Measurements from ENCODE around the gene PPIL4.
"Not testable (repeated sequence)": the region's sequence is repeated elsewhere in the genome, so short reads cannot be mapped to it uniquely, and the experiment has no call there.

PPIL4 gene

GRCh38 chr6:149515494-149515893 lies 30.3 kb downstream of the PPIL4 start:
- DNase-seq (ENCODE audit: low read depth), result no peak

GRCh38 chr6:149513915-149514314 lies 31.9 kb downstream of the PPIL4 start:
- no peak for DNase-seq (ENCODE audit: low read depth)

GRCh38 chr6:149510793-149511512 lies 34.9 kb downstream of the PPIL4 start:
- no peak for DNase-seq (ENCODE audit: low read depth)

- DNase-seq (ENCODE audit: low read depth), result no peak
Observed at GRCh38 chr6:149508485-149508884, 37.4 kb downstream of the PPIL4 start.

GRCh38 chr6:149503872-149504271 lies 42.0 kb downstream of the PPIL4 start:
- no peak for DNase-seq (ENCODE audit: low read depth)

GRCh38 chr6:149503276-149503675 lies 42.6 kb downstream of the PPIL4 start:
- no peak for DNase-seq (ENCODE audit: low read depth)

GRCh38 chr6:149501768-149502167 lies 44.1 kb downstream of the PPIL4 start:
- no peak for DNase-seq (ENCODE audit: low read depth)

- no peak for DNase-seq (ENCODE audit: low read depth)
Observed at GRCh38 chr6:149501201-149501600, 44.6 kb downstream of the PPIL4 start.

- no peak for DNase-seq (ENCODE audit: low read depth)
Observed at GRCh38 chr6:149500096-149500495, 45.7 kb downstream of the PPIL4 start.

- DNase-seq (ENCODE audit: low read depth), result no peak
Observed at GRCh38 chr6:149499066-149499465, 46.8 kb downstream of the PPIL4 start.

GRCh38 chr6:149497365-149497764 lies 48.5 kb downstream of the PPIL4 start:
- DNase-seq (ENCODE audit: low read depth), result no peak

GRCh38 chr6:149496597-149496996 lies 49.2 kb downstream of the PPIL4 start:
- not testable (repeated sequence) for DNase-seq (ENCODE audit: low read depth)

- DNase-seq (ENCODE audit: low read depth), result not testable (repeated sequence)
Observed at GRCh38 chr6:149495349-149496016, 50.4 kb downstream of the PPIL4 start.

- not testable (repeated sequence) for DNase-seq (ENCODE audit: low read depth)
Observed at GRCh38 chr6:149494810-149495209, 51.0 kb downstream of the PPIL4 start.

GRCh38 chr6:149493761-149494320 lies 52.0 kb downstream of the PPIL4 start:
- DNase-seq (ENCODE audit: low read depth), result no peak

GRCh38 chr6:149492798-149493343 lies 53.0 kb downstream of the PPIL4 start:
- no peak for DNase-seq (ENCODE audit: low read depth)

GRCh38 chr6:149489967-149490366 lies 55.9 kb downstream of the PPIL4 start:
- no peak for DNase-seq (ENCODE audit: low read depth)

GRCh38 chr6:149488815-149489214 lies 57.0 kb downstream of the PPIL4 start:
- DNase-seq (ENCODE audit: low read depth), result no peak

GRCh38 chr6:149487316-149487715 lies 58.5 kb downstream of the PPIL4 start:
- DNase-seq (ENCODE audit: low read depth), result no peak

- peak; percentile 59 for DNase-seq (ENCODE audit: low read depth)
Observed at GRCh38 chr6:149484733-149485700, 60.8 kb downstream of the PPIL4 start, which contains the start of gene ZC3H12D. Gene ZC3H12D (minus strand): TSS chr6:149485014. CDS start chr6:149474543, 10,471 bp downstream.

GRCh38 chr6:149483849-149484655 lies 61.8 kb downstream of the PPIL4 start:
- DNase-seq (ENCODE audit: low read depth), result no peak

Measured in stimulated activated CD8-positive, alpha-beta memory T cell treated with anti-CD3 and anti-CD28 coated beads, Interleukin-4, amount 100 ng/mL, for 24 hours (primary cell).